ENCODE data around the gene FKBP8. TPM values are rescaled to one million over a fixed set of nuclear protein-coding genes. Genes with fewer than 3 reads are reported as not detected.
A peak's percentile ranks its signal among the peaks of the same experiment; 100 is the strongest.

The FKBP8 gene
- total RNA-seq, 1 donor = 209 TPM

DNA sequence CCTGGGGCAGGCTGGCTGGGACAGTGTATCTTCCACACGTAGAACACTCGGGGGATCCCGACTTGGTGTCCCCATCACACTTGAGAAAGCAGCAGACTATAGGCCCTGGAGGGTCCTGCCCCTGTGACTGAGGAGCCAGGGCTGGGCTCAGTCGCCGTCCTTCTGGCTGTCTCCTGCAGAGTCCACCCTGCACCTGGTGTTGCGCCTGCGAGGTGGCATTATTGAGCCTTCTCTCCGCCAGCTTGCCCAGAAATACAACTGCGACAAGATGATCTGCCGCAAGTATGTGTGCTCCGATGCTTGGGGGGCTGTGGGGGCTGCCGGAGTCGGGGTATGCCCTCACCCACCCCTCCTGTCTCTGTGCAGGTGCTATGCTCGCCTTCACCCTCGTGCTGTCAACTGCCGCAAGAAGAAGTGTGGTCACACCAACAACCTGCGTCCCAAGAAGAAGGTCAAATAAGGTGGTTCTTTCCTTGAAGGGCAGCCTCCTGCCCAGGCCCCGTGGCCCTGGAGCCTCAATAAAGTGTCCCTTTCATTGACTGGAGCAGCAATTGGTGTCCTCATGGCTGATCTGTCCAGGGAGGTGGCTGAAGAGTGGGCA, 31.4 kb upstream of the FKBP8 start:
- no peak for DNase-seq (ENCODE audit: low read depth)
- no peak for TF ChIP-seq CTCF (IDR thresholded peaks at IDR 0.05; ENCODE audit: insufficient read depth, low read depth, low read length)
- H3K4me3 ChIP-seq (ENCODE audit: low read depth, low read length) = no peak overlapping the region

- peak within 1 kb of the TSS; percentile 97 for H3K4me3 ChIP-seq (ENCODE audit: low read depth, low read length)
- DNase-seq (ENCODE audit: low read depth) = peak; percentile 98
- no peak for TF ChIP-seq CTCF (IDR thresholded peaks at IDR 0.05; ENCODE audit: insufficient read depth, low read depth, low read length)
These were observed 28.4 kb upstream of the FKBP8 start, which contains the start of gene UBA52 for GRCh38 chr19:18571564-18572344. Gene UBA52 (plus strand): TSS chr19:18571857. CDS start chr19:18573301, 1,444 bp downstream.

GRCh38 chr19:18568367-18568766, 25.0 kb upstream of the FKBP8 start:
- DNase-seq (ENCODE audit: low read depth) = no peak
- TF ChIP-seq CTCF (IDR thresholded peaks at IDR 0.05; ENCODE audit: insufficient read depth, low read depth, low read length) = no peak

DNA sequence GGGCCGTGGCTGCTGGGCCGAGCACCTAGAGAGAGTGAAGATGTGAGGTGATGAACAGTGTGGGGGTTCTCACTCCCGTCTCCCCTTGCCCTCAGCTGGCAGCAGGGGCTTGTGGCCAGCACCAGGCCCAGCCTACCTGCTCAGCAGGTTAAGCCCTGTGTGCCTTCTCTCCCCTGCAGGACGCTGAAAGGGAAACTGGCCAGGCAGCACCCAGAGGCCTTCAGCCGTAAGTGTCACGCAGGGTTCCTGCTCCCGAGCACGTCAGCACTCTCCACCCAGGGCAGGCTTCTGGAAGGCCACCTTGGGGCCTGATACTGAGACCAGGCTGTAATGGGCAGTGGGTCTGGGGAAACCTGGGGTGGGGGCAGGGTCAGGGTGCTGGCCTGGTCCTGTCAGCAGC, 23.6 kb upstream of the FKBP8 start:
- no peak overlapping the region for H3K4me3 ChIP-seq (ENCODE audit: low read depth, low read length)
- DNase-seq (ENCODE audit: low read depth) = no peak
- no peak for TF ChIP-seq CTCF (IDR thresholded peaks at IDR 0.05; ENCODE audit: insufficient read depth, low read depth, low read length)

More at GRCh38 chr19:18568367-18568766, 25.0 kb upstream of the FKBP8 start:
- no peak overlapping the region for H3K4me3 ChIP-seq (ENCODE audit: low read depth, low read length)

- no peak for TF ChIP-seq CTCF (IDR thresholded peaks at IDR 0.05; ENCODE audit: insufficient read depth, low read depth, low read length)
- no peak overlapping the region for H3K4me3 ChIP-seq (ENCODE audit: low read depth, low read length)
- DNase-seq (ENCODE audit: low read depth) = peak; percentile 77
These were observed 18.7 kb upstream of the FKBP8 start for GRCh38 chr19:18562086-18562485.

DNA sequence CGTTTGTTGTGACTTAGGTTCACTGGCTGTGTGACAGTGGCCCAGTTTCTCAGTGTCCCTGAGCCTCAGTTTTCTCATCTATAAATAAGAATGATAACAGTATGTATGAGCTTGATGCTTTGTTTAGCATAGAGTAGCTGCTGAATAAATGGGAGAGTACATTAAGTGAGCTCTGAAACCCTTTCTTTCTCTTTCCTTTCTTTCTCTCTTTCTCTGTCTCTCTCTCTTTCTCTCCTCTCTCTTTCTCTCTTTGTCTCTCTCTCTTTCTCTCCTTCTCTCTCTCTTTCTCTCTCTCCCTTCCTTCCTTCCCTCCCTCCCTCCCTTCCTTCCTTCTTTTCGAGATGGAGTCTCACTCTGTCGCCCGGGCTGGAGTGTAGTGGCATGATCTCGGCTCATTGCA, 16.3 kb upstream of the FKBP8 start:
- no peak for DNase-seq (ENCODE audit: low read depth)
- no peak overlapping the region for H3K4me3 ChIP-seq (ENCODE audit: low read depth, low read length)
- TF ChIP-seq CTCF (IDR thresholded peaks at IDR 0.05; ENCODE audit: insufficient read depth, low read depth, low read length) = no peak

Measured in fibroblast of villous mesenchyme (primary cell).